ENCODE data around the gene ANGPT4.

DNA sequence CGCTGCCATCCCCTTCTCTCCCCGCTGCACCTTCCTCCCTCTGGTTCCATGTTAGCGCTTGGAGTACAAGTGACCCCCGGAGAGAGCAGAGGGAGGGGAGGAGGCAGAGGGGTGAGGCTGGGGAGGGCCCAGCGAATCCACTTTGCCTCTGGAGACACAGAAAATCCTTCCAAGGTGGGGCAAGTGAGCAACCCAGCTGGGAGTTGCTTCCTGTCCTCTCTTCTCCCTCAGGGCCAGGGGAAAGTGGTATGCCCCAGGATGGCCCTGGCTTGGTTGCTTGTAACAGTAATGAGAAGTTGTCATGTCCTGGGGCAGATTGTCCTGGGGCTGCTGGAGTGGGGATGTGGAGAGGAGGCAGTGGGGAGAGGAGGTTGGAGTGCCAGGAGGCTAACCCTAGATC is 691 bp upstream of the ANGPT4 start:
- TF ChIP-seq, protein P1, sequence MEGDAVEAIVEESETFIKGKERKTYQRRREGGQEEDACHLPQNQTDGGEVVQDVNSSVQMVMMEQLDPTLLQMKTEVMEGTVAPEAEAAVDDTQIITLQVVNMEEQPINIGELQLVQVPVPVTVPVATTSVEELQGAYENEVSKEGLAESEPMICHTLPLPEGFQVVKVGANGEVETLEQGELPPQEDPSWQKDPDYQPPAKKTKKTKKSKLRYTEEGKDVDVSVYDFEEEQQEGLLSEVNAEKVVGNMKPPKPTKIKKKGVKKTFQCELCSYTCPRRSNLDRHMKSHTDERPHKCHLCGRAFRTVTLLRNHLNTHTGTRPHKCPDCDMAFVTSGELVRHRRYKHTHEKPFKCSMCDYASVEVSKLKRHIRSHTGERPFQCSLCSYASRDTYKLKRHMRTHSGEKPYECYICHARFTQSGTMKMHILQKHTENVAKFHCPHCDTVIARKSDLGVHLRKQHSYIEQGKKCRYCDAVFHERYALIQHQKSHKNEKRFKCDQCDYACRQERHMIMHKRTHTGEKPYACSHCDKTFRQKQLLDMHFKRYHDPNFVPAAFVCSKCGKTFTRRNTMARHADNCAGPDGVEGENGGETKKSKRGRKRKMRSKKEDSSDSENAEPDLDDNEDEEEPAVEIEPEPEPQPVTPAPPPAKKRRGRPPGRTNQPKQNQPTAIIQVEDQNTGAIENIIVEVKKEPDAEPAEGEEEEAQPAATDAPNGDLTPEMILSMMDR (IDR thresholded peaks at IDR 0.05): no peak
- TF ChIP-seq EP300 (IDR thresholded peaks at IDR 0.05): no peak
- TF ChIP-seq POLR2AphosphoS5 (IDR thresholded peaks at IDR 0.05): no peak
- no peak for TF ChIP-seq POLR2A (IDR thresholded peaks at IDR 0.05)

All from stomach (tissue), 4 donors.